Neural progenitor cell (in vitro differentiated cells): Measurements from ENCODE around the gene SERPINE2. TPM values are rescaled to one million over a fixed set of nuclear protein-coding genes. Genes with fewer than 3 reads are reported as not detected.

Source experiments
- DNase-seq: peaks from one replicate; pipeline ENCODE4 v3.0.0-alpha.2; 2016; ENCODE audit warnings: low spot score
- H2AFZ ChIP-seq: fragments of 200-600 bp; sonication (generic); replicated peaks from 2 replicates; pipeline ENCODE4 v1.6.1; 2016; ENCODE audit warnings: antibody characterized with exemption
- H3F3A ChIP-seq: fragments of 200-600 bp; sonication (generic); 2 replicates; pipeline ENCODE4 v1.6.1; 2016; ENCODE audit warnings: antibody characterized with exemption, low read depth
- H3K27ac ChIP-seq: fragments of 200-600 bp; sonication (generic); 2 replicates; pipeline ENCODE4 v1.5.1; 2016; ENCODE audit warnings: mild to moderate bottlenecking
- H3K27me3 ChIP-seq: fragments of 200-600 bp; sonication (generic); 2 replicates; pipeline ENCODE4 v1.6.1; 2016; ENCODE audit warnings: mild to moderate bottlenecking, moderate library complexity
- H3K36me3 ChIP-seq: fragments of 200-600 bp; sonication (generic); 2 replicates; pipeline ENCODE4 v1.5.1; 2016
- H3K4me1 ChIP-seq: fragments of 200-600 bp; sonication (generic); 2 replicates; pipeline ENCODE4 v1.6.1; 2016; ENCODE audit warnings: mixed run types
- H3K4me2 ChIP-seq: fragments of 200-600 bp; sonication (generic); 2 replicates; pipeline ENCODE4 v1.6.1; 2016
- H3K4me3 ChIP-seq: fragments of 200-600 bp; sonication (generic); 2 replicates; pipeline ENCODE4 v1.5.1; 2016
- H3K79me2 ChIP-seq: fragments of 200-600 bp; sonication (generic); 2 replicates; pipeline ENCODE4 v1.6.1; 2016; ENCODE audit warnings: low read depth
- H3K9ac ChIP-seq: fragments of 200-600 bp; sonication (generic); 2 replicates; pipeline ENCODE4 v1.6.1; 2016
- H3K9me3 ChIP-seq: fragments of 200-600 bp; sonication (generic); 2 replicates; pipeline ENCODE4 v1.5.1; 2016; ENCODE audit warnings: low read depth
- H4K20me1 ChIP-seq: fragments of 200-600 bp; sonication (generic); 2 replicates; pipeline ENCODE4 v1.6.1; 2016; ENCODE audit warnings: low read depth
- H3K27ac Mint-ChIP-seq: 3 replicates; pipeline ENCODE4 v1.8.0; 2021; ENCODE audit warnings: mixed read lengths
- H3K27me3 Mint-ChIP-seq: 2 replicates; pipeline ENCODE4 v1.8.0; 2022; ENCODE audit warnings: low read depth, mild to moderate bottlenecking, inconsistent platforms, moderate library complexity, mixed read lengths; ENCODE audit not compliant: insufficient read depth
- H3K36me3 Mint-ChIP-seq: 3 replicates; pipeline ENCODE4 v1.8.0; 2021; ENCODE audit warnings: mixed read lengths
- H3K4me1 Mint-ChIP-seq: 3 replicates; pipeline ENCODE4 v1.8.0; 2021; ENCODE audit warnings: mixed read lengths
- H3K4me3 Mint-ChIP-seq: 3 replicates; pipeline ENCODE4 v1.8.0; 2021; ENCODE audit warnings: mild to moderate bottlenecking, moderate library complexity, mixed read lengths
- H3K9me3 Mint-ChIP-seq: 3 replicates; pipeline ENCODE4 v1.8.0; 2020; ENCODE audit warnings: mixed read lengths
- EZH2 ChIP-seq: fragments of 200-600 bp; sonication (generic); IDR thresholded peaks from 2 replicates; pipeline ENCODE4 v1.6.1; 2017; ENCODE audit warnings: antibody characterized with exemption, mild to moderate bottlenecking, moderate library complexity
- EZH2phosphoT487 ChIP-seq: fragments of 200-600 bp; sonication (generic); IDR thresholded peaks from 2 replicates; pipeline ENCODE4 v1.6.1; 2017; ENCODE audit warnings: antibody characterized with exemption
- total RNA-seq: library from RNA; depleted of rRNA; stranded (reverse); fragments of >200 nt; gene quantifications from 2 replicates; pipeline ENCODE4 v1.2.3, GENCODE V29; 2015; ENCODE audit warnings: low replicate concordance
- TF ChIP-seq, protein P1 (sequence below): fragments of 200-600 bp; sonication (generic); IDR thresholded peaks from 2 replicates; pipeline ENCODE4 v1.5.1; 2017; ENCODE audit warnings: antibody characterized with exemption, mild to moderate bottlenecking

Gene SERPINE2
- total RNA-seq, 1 donor from 2014 or later: 28.8 TPM

DNA sequence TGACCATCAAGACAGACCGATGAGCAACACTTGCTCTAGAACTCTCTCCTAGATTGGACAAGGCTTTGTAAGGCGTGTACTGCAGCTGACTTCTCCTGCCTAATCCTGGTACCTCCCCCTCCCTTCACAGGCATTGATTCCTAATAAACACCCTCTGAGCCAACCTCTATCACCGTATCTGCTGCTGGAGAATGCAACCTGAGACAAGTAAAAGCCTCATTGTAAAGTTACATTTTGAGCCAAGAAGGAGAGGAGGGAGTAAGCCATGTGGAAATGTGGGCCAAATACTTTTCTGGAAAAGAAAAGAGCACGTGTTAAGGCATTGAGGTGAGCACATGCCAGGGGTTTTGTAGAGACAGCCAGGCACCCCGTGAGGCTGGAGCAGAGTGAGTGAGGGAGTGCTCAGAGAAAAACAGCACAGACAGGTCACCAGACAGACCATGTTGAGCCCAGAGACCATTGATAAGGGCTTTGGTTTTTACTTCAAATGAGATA, 91.3 kb downstream of the SERPINE2 start:
- peak; percentile 55 for DNase-seq
- Histone ChIP-seq H2AFZ (peak overlapping the region; percentile 18), H3K27ac (peak overlapping the region; percentile 80), H3K9ac (no peak overlapping the region), H3K36me3 (no peaks in the 10 kb centered on the region), H3K4me3 (no peak overlapping the region), H3K4me1 (peaks cover 47% of the 10 kb centered on the region), H3K4me2 (peak overlapping the region; percentile 15), H3K9me3 (no peaks in the 10 kb centered on the region), H3K27me3 (no peaks in the 10 kb centered on the region), H3F3A (peaks cover 43% of the 10 kb centered on the region), H4K20me1 (peaks cover 18% of the 10 kb centered on the region), H3K79me2 (peaks cover 23% of the 10 kb centered on the region)
- peaks cover 4% of the 10 kb centered on the region for H3K36me3 Mint-ChIP-seq
- H3K27me3 Mint-ChIP-seq: peaks cover 4% of the 10 kb centered on the region
- no peak overlapping the region for H3K4me3 Mint-ChIP-seq
- no peaks in the 10 kb centered on the region for H3K9me3 Mint-ChIP-seq
- peaks cover 40% of the 10 kb centered on the region for H3K4me1 Mint-ChIP-seq
- TF ChIP-seq EZH2: no peak
- TF ChIP-seq EZH2phosphoT487: no peak
- TF ChIP-seq, protein P1, sequence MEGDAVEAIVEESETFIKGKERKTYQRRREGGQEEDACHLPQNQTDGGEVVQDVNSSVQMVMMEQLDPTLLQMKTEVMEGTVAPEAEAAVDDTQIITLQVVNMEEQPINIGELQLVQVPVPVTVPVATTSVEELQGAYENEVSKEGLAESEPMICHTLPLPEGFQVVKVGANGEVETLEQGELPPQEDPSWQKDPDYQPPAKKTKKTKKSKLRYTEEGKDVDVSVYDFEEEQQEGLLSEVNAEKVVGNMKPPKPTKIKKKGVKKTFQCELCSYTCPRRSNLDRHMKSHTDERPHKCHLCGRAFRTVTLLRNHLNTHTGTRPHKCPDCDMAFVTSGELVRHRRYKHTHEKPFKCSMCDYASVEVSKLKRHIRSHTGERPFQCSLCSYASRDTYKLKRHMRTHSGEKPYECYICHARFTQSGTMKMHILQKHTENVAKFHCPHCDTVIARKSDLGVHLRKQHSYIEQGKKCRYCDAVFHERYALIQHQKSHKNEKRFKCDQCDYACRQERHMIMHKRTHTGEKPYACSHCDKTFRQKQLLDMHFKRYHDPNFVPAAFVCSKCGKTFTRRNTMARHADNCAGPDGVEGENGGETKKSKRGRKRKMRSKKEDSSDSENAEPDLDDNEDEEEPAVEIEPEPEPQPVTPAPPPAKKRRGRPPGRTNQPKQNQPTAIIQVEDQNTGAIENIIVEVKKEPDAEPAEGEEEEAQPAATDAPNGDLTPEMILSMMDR: no peak
- peak overlapping the region; percentile 15 for H3K27ac Mint-ChIP-seq

DNA sequence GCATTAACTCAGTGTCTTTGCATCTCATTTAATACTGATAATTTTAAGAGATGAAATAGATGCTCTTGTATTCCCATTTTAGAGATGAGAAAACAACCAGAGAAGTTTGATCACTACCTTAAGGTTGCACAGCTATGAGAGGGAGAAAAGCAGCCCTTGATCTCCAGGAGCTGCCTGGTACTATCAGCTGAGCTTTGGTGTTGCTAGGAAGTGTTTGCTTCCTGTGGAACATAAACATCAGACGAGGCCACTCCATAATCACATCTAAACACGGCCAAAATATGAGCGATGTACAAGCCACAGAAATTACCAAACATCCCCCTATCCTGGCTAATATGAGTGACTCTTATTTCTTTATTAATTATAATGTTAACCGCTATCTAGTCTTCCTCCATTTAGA, 93.3 kb downstream of the SERPINE2 start:
- Histone ChIP-seq H3K4me1 (peaks cover 30% of the 10 kb centered on the region), H3K4me2 (peak overlapping the region; percentile 33), H3K27me3 (no peaks in the 10 kb centered on the region), H4K20me1 (peaks cover 26% of the 10 kb centered on the region), H3K36me3 (no peaks in the 10 kb centered on the region), H3K9me3 (no peaks in the 10 kb centered on the region), H3K79me2 (peaks cover 41% of the 10 kb centered on the region), H3F3A (peaks cover 23% of the 10 kb centered on the region), H3K27ac (no peak overlapping the region), H2AFZ (no peak overlapping the region), H3K9ac (no peak overlapping the region), H3K4me3 (no peak overlapping the region)
- H3K27ac Mint-ChIP-seq: no peak overlapping the region
- H3K9me3 Mint-ChIP-seq: no peaks in the 10 kb centered on the region
- peak overlapping the region; percentile 97 for H3K4me3 Mint-ChIP-seq
- TF ChIP-seq, protein P1: no peak
- TF ChIP-seq EZH2phosphoT487 (no peak), EZH2 (no peak)
- peaks cover 11% of the 10 kb centered on the region for H3K36me3 Mint-ChIP-seq
- no peak for DNase-seq
- H3K27me3 Mint-ChIP-seq: peaks cover 4% of the 10 kb centered on the region
- peaks cover 28% of the 10 kb centered on the region for H3K4me1 Mint-ChIP-seq

DNA sequence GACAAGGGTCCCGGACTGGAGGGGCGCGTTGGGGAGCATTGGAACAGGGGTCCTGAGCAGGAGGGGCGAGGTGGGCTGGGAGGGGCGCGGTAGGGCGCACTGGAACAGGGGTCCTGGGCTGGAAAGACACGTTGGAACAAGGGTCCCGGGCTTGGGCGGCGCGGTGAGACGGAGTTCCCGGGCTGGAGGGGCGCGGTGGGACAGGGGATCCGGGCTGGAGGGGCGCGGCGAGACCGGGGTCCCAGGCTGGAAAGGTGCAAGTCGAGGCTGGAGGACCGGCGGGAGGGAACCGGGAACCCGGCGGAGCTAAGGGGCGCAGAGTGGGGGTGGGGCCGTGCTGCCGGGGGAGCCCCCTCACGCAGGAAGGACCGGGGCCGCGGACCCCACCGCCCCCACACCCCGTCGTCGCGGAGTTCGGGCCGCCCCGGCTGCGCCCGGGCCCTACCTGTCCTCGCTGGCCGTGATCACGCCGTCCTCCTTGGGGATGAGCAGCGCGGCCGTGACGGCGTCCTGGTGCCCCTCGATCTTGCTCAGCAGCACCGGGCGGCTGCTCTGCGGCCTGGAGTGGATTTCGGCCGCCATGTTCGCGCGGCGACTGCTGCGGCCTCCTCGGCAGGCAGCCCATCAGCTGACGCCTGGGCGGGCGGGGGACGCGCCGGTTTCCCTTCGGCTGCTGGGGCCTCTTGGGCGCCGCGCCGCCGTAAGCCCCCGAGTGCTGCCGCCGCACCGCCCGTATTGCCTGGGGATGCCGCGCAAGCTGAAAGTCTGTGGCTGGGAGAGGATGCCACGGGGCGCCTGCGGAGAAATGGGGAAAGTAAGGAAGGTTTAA, 94.2 kb downstream of the SERPINE2 start, which contains the start of gene WDFY1:
WDFY1 (minus strand) TSS at position 633 of the 829 bp plus-strand sequence; CDS start at position 582, 51 bp downstream.
- Histone ChIP-seq H3K9me3 (no peaks in the 10 kb centered on the region), H3K27me3 (no peaks in the 10 kb centered on the region), H3K9ac (peak within 1 kb of the TSS; percentile 79), H4K20me1 (peaks cover 26% of the 10 kb centered on the region), H2AFZ (peak within 1 kb of the TSS; percentile 60), H3K4me1 (peaks cover 24% of the 10 kb centered on the region), H3K79me2 (peaks cover 50% of the 10 kb centered on the region), H3K4me2 (peak within 1 kb of the TSS; percentile 80), H3K36me3 (no peaks in the 10 kb centered on the region), H3K4me3 (peak within 1 kb of the TSS; percentile 76), H3K27ac (peak within 1 kb of the TSS; percentile 56), H3F3A (peaks cover 16% of the 10 kb centered on the region)
- no peaks in the 10 kb centered on the region for H3K9me3 Mint-ChIP-seq
- H3K4me3 Mint-ChIP-seq: peak within 1 kb of the TSS; percentile 97
- peak within 1 kb of the TSS; percentile 72 for H3K27ac Mint-ChIP-seq
- peak; percentile 95 for DNase-seq
- H3K27me3 Mint-ChIP-seq: peaks cover 4% of the 10 kb centered on the region
- peaks cover 11% of the 10 kb centered on the region for H3K36me3 Mint-ChIP-seq
- TF ChIP-seq EZH2phosphoT487 (no peak), EZH2 (no peak)
- TF ChIP-seq, protein P1: no peak
- peaks cover 27% of the 10 kb centered on the region for H3K4me1 Mint-ChIP-seq
